ENCODE data around the gene UTS2.

UTS2 gene

GRCh38 chr1:7852804-7853683, at the start of gene UTS2:
UTS2 (minus strand) TSS chr1:7853065; CDS start chr1:7853003, 62 bp downstream.
- no peak for DNase-seq

- DNase-seq: peak; percentile 37
Measured at GRCh38 chr1:7899741-7900140, 46.9 kb upstream of the UTS2 start.

- DNase-seq: no peak
Measured at GRCh38 chr1:7898962-7899361, 46.1 kb upstream of the UTS2 start.

DNA sequence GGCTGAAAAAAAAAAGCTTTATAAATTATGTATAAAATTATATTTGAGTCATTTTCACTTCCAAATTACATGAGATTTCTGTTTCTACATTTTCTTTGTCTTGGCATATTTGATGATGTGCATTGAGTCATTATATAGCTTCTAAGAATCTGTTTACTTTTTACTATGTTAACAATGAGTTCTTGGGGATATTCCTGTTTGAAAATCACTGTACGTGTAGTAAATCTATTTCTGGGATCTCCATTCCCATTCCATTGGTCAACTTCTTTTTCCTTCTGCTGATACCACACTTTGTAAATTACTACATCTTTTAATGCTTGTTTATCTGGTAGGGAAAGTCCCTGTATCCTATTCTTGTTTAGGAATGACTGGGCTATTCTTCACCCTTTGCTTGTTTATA, 44.1 kb upstream of the UTS2 start:
- no peak for DNase-seq

- no peak for DNase-seq
Measured at GRCh38 chr1:7893529-7894180, 40.8 kb upstream of the UTS2 start.

- no peak for DNase-seq
Measured at GRCh38 chr1:7891804-7892203, 38.9 kb upstream of the UTS2 start.

DNA sequence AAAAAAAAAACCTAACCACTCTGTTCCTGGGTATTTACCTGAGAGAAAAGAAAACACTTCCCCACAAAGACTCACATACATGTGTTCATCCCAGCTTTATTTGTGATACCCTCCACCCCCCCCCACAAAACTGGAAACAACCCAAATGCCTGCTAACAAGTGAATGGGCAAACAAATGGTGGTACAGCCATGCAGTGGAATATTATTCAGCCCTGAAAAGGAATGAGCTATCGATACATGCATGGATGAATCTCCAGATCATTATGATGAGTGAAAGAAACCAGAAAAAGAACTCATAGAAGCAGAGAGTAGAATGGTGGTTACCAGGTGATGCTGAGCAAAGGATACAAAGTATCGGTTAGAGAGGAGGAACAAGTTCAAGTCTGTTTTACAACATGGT, 38.0 kb upstream of the UTS2 start:
- DNase-seq: no peak

GRCh38 chr1:7888248-7889081, 35.6 kb upstream of the UTS2 start:
- no peak for DNase-seq

GRCh38 chr1:7886405-7886745, 33.5 kb upstream of the UTS2 start:
- peak; percentile 77 for DNase-seq

GRCh38 chr1:7885513-7886404, 32.9 kb upstream of the UTS2 start:
- DNase-seq: no peak

DNA sequence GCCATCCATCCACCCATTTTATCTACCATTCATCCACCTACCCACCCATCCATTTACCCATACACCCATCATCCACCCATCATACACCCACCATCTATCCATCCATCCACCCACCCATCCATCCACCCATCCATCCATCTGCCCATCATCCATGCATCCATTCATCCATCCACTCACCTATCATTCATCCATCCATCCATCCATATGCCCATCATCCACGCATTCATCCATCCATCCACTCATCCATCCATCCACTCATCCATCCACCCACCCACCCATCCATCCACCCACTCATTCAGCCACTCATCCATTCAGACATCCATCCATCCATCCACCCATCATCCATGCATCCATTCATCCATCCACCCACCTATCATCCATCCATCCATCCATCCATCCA, 31.9 kb upstream of the UTS2 start:
- no peak for DNase-seq

DNA sequence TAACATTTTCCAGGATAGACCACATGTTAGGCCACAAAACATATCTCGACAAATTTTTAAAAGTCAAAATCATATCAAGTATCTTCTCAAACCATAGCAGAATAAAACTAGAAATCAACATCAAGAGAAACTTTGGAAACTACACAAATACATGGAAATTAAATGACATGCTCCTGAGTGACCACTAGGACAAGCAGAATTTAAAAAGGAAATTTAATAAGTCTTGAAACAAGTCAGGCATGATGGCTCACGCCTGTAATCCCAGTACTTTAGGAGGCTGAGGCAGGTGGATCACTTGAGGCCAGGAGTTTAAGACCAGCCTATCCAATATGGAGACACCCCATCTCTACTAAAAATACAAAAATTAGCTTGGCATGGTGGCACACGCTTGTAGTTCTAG, 26.4 kb upstream of the UTS2 start:
- no peak for DNase-seq

- DNase-seq: no peak
Measured at GRCh38 chr1:7878027-7878426, 25.2 kb upstream of the UTS2 start.

- no peak for DNase-seq
Measured at GRCh38 chr1:7873801-7874795, 21.2 kb upstream of the UTS2 start.

DNA sequence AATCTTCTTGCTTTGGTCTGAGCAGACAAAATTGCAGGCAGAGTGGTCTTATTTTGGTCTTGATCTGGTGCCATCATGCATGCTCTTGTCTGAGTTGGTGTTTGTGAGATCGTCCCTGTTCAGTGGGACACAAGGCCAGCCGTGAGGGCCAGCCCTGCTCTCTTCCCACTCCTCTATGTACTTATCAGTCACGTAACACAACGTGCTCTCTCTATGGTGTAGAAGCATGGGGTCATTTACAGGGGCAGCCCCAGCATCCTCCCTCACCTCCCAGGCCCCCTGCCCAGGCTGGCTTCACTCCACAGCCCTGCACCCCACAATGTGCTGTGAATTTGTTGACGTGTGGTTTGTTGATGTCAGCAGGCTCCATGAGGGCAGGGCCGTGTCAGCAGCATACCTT, 18.3 kb upstream of the UTS2 start:
- DNase-seq: no peak

DNA sequence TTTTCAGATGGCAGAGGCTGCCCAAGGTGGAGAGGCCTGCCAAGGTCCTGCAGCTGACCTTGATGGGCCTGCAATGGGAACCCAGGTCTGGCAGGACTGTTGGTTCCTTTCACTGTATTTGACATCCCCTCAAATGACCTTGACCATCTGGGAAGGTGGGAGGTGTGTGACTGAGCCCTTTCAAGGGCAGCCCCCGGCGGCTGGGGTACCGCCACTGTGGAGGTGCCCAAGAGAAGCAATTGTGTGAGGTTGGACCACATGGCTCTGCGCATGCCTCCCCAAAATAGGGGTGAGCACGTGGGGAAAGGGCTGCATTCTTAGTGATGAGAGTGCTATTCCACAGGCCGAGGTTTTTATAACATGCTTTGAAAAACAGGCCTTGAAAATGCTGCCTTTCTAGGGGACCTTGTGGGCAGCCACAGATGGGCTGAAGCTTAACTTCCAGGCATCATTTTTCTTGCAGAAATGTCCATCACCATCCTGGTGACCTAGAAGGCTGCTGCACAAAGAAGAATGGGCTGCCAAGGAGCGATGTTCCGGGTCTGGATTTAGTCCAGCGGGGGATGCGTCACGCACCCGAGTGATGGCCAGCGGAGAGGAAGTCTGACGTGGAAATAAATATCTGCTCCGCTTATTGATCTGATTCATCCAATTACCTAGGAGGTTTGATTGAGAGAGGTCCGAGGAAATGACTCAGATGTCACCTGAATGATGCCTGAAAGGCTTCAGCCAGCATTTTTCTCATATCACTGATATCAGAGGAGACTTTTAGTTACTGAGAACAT, 16.5 kb upstream of the UTS2 start:
- no peak for DNase-seq

- no peak for DNase-seq
Measured at GRCh38 chr1:7868070-7868780, 15.4 kb upstream of the UTS2 start.

DNA sequence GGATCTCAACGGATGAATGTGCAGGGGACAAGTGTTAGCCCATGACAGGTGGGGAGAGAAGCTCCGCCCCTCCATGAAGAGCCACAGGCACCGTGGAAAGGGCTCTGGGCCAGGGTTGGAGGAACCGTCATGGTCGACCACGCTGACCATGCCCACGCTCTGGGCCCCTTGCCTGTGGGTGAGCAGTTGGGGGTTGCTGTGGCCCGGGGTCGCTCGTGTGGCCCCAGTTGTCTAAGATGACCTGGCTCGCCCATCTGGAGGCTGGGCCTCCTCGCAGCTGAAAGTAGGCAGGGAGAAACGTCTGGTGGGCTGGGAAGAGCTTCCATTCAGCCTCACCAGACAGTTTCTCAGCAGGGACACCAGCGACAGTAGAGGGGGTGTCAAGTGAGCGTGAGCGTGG, 13.1 kb upstream of the UTS2 start:
- no peak for DNase-seq

DNA sequence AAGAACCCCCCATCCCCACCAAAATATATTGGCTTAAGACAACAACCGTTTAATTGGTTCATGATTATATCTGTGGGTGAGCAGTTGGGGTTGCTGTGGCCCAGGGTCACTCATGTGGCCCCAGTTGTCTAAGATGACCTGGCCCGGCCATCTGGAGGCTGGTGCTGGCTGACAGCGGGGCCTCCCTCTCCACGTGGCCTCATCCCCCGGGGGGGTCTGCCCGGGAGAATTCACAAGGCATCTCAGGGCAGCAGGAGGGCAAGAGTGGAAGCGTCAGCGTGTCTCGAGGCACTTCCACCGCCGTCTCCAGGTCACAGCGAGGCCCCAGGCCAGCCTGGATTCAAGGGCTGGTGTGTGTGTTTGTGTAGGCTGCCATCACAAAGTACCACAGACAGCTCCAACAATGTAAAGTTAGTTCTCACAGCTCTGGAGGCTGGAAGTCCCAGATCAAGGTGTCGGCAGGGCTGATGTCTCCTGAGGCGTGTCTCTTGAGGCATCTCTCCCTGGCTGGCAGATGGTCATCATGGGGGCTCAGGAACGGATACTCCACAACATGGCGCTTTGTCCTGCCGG, 11.0 kb upstream of the UTS2 start:
- no peak for DNase-seq

Data from suppressor macrophage treated with lipopolysaccharide for 4 hours (primary cell).